HG02610 (cell line): ENCODE measurements around the gene ASCL2.

Experiments
- ATAC-seq: cut with Tn5 transposase; IDR thresholded peaks from one replicate; pipeline ENCODE4 v1.9.1; 2021; ENCODE audit warnings: mild to moderate bottlenecking, moderate library complexity; ENCODE audit not compliant: unreplicated experiment

The ASCL2 gene

GRCh38 chr11:2263071-2263565 is 7.3 kb downstream of the ASCL2 start:
- ATAC-seq = no peak

DNA sequence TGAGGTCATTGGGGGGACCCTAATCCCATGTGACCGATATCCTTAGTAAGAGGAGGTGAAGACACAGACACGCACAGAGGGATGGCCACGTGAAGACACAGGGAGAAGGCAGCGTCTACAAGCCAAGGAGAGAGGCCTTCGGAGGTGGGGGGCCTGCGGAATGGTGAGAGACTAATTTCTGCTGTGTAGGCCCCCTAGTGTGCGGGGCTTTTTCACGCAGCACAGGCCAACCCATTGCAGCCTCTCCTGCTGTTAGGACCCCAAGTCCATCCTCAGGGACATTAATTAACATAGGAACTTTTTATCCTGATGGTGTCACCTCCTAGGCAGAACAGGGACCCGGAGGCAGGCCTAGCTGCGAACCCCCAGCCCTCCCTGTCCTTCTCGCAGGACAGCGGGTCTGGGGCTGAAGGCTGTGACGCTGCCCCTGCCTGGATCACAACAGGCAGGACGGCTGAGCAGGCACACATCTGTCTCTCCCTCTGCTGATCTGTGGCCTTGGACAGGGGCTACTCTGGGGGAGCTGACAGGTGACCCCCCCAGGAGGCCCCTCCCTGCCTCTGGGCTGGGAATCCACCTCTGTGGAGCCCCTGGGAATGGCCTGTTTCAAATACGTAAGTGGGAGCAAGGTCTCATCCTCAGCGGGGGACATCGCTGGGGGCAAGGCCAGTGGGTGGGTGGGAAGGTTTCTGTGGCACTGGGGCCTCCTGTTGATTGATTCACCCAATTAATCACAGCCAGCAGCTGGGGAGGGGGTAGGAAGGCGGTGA is 7.9 kb downstream of the ASCL2 start:
- ATAC-seq = no peak

- no peak for ATAC-seq
Measured at GRCh38 chr11:2261436-2262230, 8.8 kb downstream of the ASCL2 start.

DNA sequence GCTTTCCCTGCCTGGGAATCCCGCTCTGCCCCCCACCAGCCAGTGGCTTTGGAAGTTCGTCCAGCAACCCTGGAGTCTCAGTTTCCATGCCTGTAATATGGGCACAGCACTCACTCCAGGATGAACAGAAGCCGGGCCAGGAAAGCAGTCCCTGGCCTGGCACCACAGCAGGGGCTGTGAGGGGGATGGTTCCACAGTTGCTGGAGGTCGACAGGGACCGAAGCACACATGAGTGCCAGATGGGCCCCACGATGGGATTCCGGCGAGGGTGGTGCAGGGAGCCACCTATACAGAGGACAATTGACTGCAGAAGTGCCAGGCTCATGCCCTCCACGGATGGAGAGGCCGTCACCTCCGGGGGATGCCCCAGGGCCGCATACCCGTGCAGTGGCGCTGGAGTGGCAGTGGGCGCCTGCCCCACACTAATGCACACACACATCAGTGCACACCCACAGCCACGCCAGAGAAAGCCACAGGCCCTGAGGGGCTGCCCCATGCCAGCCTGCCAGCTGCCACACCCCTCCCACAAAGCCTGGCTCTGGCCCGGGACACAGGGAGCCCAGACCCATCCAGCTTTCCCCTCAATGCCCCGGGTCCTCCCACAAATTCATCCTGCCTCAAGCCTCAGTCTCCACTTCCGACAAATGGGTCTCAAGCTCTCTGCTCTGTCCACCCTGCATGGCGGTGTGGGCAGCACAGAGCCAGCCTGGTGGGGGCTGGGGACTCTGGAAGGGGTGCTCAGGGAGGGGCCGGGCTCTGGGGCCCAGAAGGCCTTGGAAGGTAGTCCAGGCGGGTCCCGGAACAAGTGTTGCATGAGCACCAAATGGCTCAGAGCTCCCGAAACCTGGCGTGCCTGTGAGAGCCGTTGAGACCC is 9.7 kb downstream of the ASCL2 start:
- ATAC-seq = no peak

DNA sequence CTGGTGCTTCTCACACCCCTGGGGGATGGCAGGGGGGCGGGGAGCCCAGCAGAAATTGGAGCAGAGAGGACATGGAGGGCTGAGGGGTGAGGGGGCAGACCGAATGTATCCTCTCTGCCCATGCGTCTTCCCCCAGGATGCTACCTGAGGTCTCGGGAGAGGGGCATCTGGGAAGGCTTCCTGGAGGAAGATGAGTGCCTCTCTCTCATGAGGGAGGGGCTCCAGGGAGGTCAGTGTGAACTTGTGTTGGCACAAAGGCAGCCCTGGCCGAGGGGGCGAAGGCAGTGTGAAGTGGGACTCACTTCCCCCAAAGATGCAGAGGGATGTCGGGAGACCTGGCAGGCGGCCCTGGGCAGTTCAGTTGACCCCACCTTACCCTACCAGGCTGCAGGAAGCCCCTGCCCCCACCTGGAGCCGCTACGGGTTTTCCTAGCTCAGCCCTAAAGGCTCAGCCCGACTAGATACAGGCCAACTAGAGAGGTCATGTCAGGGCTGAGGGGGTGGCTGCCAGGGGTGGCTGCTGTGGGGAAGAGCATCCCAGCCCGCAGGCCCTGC is 10.4 kb downstream of the ASCL2 start:
- ATAC-seq = no peak

GRCh38 chr11:2259466-2259830 is 10.9 kb downstream of the ASCL2 start:
- no peak for ATAC-seq

- no peak for ATAC-seq
Measured at GRCh38 chr11:2258501-2259465, 11.6 kb downstream of the ASCL2 start.

DNA sequence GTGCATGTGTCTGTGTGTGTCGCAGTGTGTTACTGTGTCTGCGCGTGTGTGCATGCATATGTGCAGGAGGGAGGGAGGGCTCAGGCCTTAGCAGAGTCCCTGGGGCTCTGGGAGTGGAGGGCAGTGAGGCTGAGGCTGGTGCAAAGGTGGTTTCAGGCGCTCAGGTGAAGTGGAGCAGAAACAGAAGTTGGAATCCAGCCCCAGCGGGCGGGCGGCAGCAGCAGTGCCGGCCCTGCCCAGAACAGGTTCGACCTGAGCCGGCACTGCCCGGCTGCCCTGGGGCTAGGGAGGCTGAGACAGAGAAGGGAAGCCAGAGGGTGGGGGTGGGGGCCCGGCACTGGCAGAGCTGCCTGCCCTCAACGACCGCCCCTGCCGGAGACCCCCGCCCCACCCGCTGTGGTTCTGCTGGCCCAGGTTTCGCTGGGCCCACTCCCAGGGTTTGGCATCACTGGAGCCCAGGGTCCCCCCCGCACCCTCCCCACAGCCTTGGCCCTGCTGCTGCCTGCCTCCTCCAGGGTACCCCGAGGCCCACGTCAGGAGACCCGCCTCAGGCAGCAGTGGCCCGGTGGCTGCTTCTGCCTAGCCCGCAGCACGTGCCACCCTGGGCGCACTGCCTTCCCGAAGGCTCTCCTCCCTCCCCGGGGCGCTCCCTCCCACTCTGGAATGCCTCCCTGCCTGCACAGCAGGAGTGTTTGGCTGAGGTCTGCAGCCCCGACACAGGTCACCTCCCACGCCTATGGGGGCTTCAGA is 13.3 kb downstream of the ASCL2 start:
- ATAC-seq = no peak

DNA sequence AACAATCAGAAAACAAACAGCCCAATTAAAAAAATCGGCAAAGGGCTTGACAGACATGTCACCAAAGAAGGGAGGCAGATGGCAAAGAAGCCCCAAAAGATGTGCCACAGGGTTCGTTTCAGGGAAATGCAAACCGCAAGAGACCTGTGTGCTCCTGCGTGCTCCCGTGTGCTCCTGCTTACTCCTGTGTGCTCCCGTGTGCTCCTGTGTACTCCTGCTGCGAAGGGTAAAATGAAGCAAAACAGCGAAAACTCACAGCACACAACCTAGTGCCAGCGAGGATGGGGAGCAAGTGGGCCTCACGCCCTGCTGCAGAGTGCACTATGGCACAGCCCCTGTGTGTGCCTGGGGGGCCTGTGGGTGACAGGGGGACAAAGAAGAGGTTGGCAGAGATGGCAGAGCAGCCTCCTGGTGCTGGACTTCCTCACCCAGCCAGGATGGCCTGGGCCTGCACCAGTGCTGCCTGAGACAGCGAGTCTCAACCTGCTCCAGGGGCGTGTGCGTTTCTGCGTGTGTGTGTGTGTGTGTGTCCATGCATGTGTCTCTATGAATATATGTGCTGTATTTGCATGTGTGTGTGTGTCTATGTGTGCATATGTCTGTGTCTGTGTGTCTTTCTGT is 14.0 kb downstream of the ASCL2 start:
- no peak for ATAC-seq

DNA sequence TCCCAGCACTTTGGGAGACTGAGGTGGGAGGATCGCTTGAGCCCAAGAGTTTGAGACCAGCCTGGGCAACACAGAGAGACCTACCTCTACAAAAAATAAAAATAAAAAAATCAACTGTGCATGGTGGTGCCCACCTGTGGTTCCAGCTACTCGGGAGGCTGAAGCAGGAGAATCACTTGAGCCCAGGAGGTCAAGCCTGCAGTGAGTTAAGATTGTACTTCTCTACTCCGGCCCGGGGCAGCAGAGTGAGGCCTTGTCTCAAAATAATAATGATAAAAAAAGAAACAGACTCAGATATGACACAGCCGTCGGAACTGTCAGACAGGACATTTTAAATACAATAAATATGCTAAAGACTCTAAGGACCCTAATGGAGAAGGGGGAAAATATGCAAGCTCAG is 18.4 kb downstream of the ASCL2 start:
- no peak for ATAC-seq

GRCh38 chr11:2251138-2251537 is 19.2 kb downstream of the ASCL2 start:
- no peak for ATAC-seq

DNA sequence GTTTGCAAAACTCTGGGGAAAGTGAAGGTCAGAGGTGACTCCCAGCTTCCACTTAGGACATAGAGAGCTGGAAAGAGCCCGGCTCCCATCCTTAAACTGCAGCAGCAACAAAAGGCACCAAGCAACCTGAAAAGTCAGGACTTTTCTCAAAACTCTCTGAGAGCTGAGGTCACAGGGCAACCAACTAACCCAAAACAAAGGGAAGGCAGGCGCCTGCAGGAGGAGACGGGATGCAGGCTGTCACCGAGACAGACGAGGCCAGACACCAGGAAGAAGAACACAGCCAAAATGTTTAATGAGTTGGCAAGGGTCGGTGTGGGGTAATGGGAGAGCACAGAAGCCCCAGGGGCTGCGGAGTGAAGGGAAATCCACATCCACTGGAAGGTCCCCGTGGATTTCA is 19.9 kb downstream of the ASCL2 start:
- ATAC-seq = no peak

- ATAC-seq = no peak
Measured at GRCh38 chr11:2250041-2250440, 20.3 kb downstream of the ASCL2 start.

DNA sequence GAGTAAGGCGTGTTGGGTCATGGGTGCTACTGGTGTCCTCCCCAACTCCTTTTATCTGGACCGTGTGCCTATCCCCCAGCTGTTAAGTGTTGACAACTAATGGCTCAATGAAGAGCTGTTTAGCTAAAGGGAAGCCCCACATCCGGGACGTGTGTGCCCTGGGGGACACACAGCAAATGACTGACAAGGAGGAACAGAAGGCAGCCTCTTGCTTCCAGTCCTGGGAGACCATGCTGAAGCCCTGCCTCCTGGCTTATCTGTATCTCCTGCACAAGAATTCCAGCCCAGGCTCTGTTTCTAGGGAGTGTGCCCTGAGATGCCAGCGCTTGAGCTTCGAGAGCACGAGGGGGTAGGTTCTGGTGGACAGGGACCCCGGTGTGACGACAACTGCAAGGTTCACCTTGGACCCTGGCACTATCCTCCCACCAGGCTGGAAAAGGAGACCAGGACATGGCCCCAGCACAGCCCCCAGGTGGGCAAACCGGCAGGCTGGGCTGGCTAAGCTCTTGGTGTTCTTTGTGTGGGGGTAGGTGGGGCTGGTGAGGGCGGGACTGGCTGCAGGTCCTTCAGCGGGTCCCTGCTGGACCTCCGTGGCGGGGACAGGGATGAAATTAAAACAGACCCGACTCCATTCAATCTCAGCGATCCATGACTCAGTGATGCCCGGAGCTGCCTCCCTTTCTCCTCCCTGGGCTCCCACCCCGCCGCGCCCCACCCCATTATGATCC is 21.0 kb downstream of the ASCL2 start:
- ATAC-seq = no peak

GRCh38 chr11:2248762-2249161 is 21.6 kb downstream of the ASCL2 start:
- no peak for ATAC-seq

GRCh38 chr11:2248242-2248641 is 22.1 kb downstream of the ASCL2 start:
- no peak for ATAC-seq

GRCh38 chr11:2247496-2247895 is 22.9 kb downstream of the ASCL2 start:
- no peak for ATAC-seq

DNA sequence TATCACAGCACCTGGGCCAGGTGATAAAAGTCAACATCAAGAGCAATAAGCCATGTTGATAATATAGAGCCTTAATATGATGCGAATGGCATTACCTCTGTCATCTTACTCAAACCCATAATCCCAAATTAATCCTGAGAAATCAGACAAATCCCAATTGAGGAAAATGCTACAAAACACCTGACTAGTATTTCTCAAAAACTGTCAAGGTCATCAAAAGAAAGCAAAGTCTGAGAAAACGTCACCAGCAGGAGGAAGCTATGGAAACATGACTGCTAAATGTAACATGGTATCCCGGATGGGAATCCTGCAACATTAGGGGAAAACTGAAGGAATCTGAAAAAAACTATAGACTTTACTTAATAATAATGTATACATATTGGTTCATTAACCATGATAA is 29.6 kb downstream of the ASCL2 start:
- no peak for ATAC-seq
